ENCODE results near the gene ALMS1.
"Not testable (repeated sequence)": the region's sequence is repeated elsewhere in the genome, so short reads cannot be mapped to it uniquely, and the experiment has no call there.

ALMS1 gene

GRCh38 chr2:73402386-73403103 is 16.9 kb downstream of the ALMS1 start:
- no peak for DNase-seq (ENCODE audit: low read depth)

- DNase-seq (ENCODE audit: low read depth) = no peak
Measured at GRCh38 chr2:73403237-73403636, 17.6 kb downstream of the ALMS1 start.

DNA sequence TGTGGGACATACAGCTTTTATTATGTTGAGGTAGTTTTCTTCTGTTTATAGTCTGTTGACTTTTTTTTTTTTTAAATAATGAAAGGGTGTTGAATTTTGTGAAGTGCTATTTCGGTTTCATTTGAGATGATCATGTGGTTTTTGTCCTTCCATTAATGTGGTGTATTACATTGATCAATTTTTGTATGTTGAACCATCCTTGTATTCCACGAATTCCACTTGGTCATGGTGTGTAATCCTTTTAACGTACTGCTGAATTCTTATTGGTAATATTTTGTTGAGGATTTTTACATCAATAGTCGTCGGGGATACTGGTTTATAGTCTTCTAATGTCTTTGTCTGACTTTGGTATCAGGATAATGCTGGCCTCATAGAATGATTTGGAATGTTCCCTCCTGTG is 18.8 kb downstream of the ALMS1 start:
- no peak for DNase-seq (ENCODE audit: low read depth)

- no peak for DNase-seq (ENCODE audit: low read depth)
Measured at GRCh38 chr2:73406996-73407395, 21.4 kb downstream of the ALMS1 start.

DNA sequence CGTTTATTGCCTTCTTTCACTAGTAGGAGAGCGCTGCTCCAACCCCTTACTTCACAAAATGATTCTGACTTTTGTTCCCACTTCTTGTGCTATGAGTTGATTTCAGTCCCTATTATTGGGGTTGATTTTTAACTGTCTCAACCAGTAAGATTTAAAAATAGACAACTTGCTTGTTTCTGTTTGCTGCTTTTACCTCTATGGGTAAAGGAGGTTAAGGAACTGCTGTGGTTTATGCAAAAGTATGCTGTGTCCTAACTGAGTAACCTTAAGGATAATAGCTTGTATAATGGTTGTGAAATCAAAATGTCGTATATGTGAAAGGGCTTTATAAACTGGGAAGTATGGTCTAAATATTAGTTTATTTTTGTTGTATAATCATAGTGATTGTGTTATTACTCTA is 22.6 kb downstream of the ALMS1 start:
- DNase-seq (ENCODE audit: low read depth) = no peak

DNA sequence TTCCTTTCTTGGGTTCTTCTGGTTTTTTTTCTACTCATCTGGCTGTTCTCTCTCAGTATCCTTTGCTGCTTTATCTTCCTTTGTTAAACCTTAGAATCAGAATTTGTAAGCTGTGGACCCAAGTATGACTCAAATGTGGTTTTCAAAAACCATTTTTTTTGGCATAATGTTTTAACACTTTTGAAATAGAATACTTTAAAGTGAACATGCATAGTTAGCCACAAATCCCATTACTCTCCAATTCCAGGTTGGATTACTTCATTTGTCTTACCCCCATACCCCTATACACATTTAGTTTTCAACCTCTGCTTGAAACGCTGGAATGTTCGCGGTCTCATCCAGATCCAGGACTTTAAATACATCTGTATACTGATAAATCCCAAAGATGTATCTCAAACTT is 29.1 kb downstream of the ALMS1 start:
- no peak for DNase-seq (ENCODE audit: low read depth)

- no peak for DNase-seq (ENCODE audit: low read depth)
Measured at GRCh38 chr2:73415906-73416305, 30.3 kb downstream of the ALMS1 start.

GRCh38 chr2:73418343-73418742 is 32.7 kb downstream of the ALMS1 start:
- DNase-seq (ENCODE audit: low read depth) = no peak

DNA sequence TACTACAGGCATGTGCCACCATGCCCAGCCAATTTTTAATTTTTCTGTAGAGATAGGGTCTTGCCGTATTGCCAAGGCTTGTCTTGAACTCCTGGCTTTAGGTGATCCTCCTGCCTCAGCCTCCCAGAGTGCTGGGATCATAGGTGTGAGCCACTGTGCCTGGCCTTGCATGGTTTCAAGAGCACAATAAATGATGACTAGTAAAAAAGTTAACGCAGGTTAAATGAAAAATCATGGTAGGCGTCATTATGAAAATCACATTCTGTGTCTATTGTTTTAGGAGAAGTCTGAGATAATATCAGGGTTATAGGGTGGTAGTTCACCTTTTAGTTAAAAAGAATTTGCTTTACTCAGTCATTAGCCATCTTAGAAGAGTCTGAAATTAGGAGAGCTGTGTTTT is 38.3 kb downstream of the ALMS1 start:
- DNase-seq (ENCODE audit: low read depth) = no peak

GRCh38 chr2:73426176-73426575 is 40.5 kb downstream of the ALMS1 start:
- no peak for DNase-seq (ENCODE audit: low read depth)

DNA sequence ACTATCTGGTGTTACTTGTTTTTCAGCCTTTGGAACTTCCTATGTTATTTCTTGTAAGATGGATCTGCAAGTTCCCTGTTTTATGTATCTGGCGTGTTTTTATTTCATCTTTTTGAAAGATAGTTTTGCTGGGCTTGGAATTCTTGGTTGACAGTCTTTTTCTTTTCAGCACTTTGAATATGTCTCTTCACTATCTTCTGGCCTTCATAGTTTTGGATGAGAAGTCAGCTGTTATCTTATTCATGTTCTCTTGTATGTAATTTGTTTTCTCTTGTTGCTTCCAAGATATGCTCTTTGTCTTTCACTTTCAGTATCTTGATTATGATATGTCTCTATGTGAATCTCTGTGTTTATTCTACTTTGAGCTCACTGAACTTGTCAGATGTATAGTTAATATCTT is 50.4 kb downstream of the ALMS1 start:
- DNase-seq (ENCODE audit: low read depth) = no peak

DNA sequence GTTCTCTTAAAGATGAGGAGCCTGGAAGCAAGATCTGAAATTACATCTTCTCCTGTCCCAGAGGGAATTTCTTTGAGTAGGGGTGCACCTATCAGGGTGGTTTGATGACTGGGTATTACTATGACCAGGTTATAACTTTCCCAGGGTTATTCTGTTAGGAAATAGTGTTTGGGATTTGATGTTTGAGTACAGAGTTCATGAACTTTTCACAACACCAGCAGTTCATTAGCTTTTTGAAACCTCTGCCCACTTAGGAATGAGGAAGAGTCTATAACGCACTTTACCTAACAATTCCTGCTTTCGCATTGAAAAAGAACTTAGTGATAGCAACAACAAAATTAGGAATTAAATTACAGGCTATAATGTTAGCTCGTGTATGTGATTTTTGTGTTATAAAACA is 58.6 kb downstream of the ALMS1 start:
- DNase-seq (ENCODE audit: low read depth) = no peak

- DNase-seq (ENCODE audit: low read depth) = no peak
Measured at GRCh38 chr2:73448856-73449255, 63.2 kb downstream of the ALMS1 start.

DNA sequence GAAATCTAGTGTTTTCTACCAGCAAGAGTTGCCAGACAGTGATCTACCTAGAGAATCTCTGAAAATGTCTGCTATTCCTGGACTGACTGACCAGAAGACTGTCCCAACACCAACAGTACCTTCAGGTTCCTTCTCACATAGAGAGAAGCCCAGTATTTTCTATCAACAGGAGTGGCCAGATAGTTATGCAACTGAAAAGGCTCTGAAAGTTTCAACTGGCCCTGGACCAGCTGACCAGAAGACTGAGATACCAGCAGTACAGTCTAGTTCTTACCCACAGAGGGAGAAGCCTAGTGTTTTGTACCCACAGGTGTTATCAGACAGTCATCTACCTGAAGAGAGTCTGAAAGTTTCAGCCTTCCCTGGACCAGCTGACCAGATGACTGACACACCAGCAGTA is 63.8 kb downstream of the ALMS1 start:
- DNase-seq (ENCODE audit: low read depth) = no peak

- no peak for DNase-seq (ENCODE audit: low read depth)
Measured at GRCh38 chr2:73451263-73451972, 65.8 kb downstream of the ALMS1 start.

DNA sequence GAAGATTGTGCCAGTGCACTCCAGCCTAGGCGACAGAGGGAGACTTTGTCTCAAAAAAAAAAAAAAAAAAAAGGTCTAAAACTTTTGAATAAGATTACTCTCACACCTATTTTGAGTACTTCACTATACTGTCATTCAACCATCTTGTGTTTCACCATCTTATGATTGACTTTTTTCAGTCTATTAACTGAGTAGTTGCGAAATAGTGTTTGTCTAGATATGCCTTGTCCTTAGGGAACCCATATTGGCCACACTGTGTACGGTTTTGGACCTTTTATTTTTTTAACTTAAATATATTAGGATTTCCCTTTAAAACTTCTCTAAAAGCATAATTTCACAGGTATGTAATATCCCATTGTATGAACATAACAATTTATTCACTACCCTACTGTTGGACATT is 72.3 kb downstream of the ALMS1 start:
- DNase-seq (ENCODE audit: low read depth) = no peak

DNA sequence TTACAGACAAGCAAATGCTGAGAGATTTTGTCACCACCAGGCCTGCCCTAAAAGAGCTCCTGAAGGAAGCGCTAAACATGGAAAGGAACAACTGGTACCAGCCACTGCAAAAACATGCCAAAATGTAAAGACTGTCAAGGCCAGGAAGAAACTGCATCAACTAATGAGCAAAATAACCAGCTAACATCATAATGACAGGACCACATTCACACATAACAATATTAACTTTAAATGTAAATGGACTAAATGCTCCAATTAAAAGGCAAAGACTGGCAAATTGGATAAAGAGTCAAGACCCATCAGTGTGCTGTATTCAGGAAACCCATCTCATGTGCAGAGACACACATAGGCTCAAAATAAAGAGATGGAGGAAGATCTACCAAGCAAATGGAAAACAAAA is 76.8 kb downstream of the ALMS1 start:
- not testable (repeated sequence) for DNase-seq (ENCODE audit: low read depth)

DNA sequence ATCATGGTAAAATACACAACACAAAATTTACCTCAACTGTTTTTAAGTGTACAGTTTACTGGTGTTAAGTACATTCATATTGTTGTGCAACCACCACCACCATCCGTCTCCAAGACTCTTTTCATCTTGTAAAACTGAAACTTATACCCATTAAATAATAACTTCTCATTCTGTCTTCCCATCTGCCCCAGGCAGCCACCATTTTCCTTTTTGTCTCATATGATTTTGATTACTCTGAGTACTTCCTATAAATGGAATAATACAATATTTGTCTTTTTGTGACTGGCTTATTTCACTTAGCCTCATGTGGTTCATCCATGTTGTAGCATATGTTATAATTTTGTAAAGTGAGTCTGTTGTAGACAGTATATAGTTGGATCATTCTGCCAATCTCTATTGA is 82.7 kb downstream of the ALMS1 start:
- no peak for DNase-seq (ENCODE audit: low read depth)

GRCh38 chr2:73483874-73484273 is 98.2 kb downstream of the ALMS1 start:
- DNase-seq (ENCODE audit: low read depth) = not testable (repeated sequence)

- DNase-seq (ENCODE audit: low read depth) = no peak
Measured at GRCh38 chr2:73487112-73487657, 101.5 kb downstream of the ALMS1 start.

DNA sequence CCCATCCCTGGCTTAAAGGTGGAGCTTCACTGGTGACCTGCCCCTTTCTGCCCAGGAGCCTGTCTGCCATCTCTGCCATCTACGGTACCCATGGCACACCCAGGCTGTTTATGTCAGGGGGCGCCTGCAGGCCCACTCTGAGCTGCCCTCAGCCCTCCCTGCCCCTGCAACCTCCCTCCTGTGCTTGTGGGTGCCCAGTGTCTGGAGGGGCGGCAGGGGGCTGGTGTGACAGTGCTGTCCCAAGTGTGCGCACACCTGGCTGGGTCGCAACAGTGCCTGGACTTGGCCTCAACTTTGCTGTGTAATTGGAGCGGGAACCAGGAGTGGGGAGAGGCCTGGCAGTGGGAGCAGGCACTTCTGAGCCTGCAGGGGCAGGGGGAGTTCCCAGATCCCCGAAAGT is 102.4 kb downstream of the ALMS1 start:
- no peak for DNase-seq (ENCODE audit: low read depth)

- DNase-seq (ENCODE audit: low read depth) = no peak
Measured at GRCh38 chr2:73489053-73489452, 103.4 kb downstream of the ALMS1 start.

DNA sequence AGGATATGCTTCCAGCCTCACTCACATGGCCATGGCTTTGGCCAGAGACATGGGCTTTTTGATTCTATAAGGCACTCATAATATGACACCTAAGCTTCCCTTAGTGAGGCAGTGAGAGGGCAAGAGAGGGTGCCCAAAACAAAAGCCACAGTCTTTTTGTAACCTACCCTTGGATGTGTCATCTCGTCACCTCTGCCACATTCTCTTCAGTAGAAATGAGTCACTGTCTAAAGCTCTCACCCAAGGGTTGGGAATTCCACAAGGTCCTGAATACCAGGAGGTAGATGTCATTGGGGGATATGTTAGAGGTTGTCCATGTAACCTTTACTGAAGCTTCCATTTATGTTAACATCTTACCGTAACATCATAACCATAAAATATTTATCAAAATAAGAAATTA is 108.4 kb downstream of the ALMS1 start:
- no peak for DNase-seq (ENCODE audit: low read depth)

Measured in activated T-helper 9 cell treated with anti-CD3 and anti-CD28 coated beads, Interleukin-2, amount 50 U/mL, for 16 hours (primary cell).